Transverse colon (tissue), 4 donors: ENCODE measurements around the gene BCAS1. TPM values are rescaled to one million over a fixed set of nuclear protein-coding genes. Genes with fewer than 3 reads are reported as not detected.

Experiments used
- DNase-seq: peaks from one replicate; pipeline ENCODE4 v3.0.0-alpha.2; 2019
- H3K27ac ChIP-seq, 4 donors: fragments of 200-600 bp; sonication (generic); 2 replicates each; pipeline ENCODE4 v1.5.1; 2016 to 2018; ENCODE audit warnings: inconsistent platforms in 4 of 4
- H3K27me3 ChIP-seq: fragments of 200-600 bp; sonication (generic); 2 replicates; pipeline ENCODE4 v1.5.1; 2017; ENCODE audit warnings: inconsistent platforms
- H3K36me3 ChIP-seq, 4 donors: fragments of 200-600 bp; sonication (generic); 2 replicates each; pipeline ENCODE4 v1.5.1; 2017 to 2019; ENCODE audit warnings: inconsistent platforms in 4 of 4
- H3K4me1 ChIP-seq, 4 donors: fragments of 200-600 bp; sonication (generic); 2 replicates each; pipeline ENCODE4 v1.5.1; 2017 to 2020; ENCODE audit warnings: inconsistent platforms in 4 of 4
- H3K4me3 ChIP-seq, 4 donors: fragments of 200-600 bp; sonication (generic); 1 replicate in 1 of 4; 2 replicates in 3 of 4; pipeline versions ENCODE4 v1.5.1 to v1.6.1; 2017 to 2019; ENCODE audit warnings: inconsistent platforms in 4 of 4
- H3K9me3 ChIP-seq, 2 donors: fragments of 200-600 bp; sonication (generic); 2 replicates each; pipeline ENCODE4 v1.5.1; 2017 to 2019; ENCODE audit warnings: inconsistent platforms in 2 of 2
- CTCF ChIP-seq, 5 experiments: fragments of 200-600 bp in 3 of 5; fragments of 450-650 bp in 2 of 5; sonication (generic) in 3 of 5; IDR thresholded peaks; 1 replicate in 2 of 5; 2 replicates in 3 of 5; pipeline ENCODE4 v1.5.1; 2016 to 2017; ENCODE audit warnings: antibody characterized with exemption in 5 of 5, inconsistent platforms in 3 of 5, mild to moderate bottlenecking in 2 of 5, moderate library complexity in 1 of 5
- EP300 ChIP-seq: sonication (generic); formaldehyde crosslinking; IDR thresholded peaks from one replicate; pipeline ENCODE4 v1.6.1; 2017; ENCODE audit warnings: antibody characterized with exemption, low read depth
- POLR2A ChIP-seq: fragments of 450-650 bp; IDR thresholded peaks from one replicate; pipeline ENCODE4 v1.6.1; 2016; ENCODE audit warnings: antibody characterized with exemption, mild to moderate bottlenecking, moderate library complexity
- POLR2AphosphoS5 ChIP-seq, 3 donors: sonication (generic); formaldehyde crosslinking; IDR thresholded peaks; one replicate each; pipeline ENCODE4 v1.6.1; 2016; ENCODE audit warnings: antibody characterized with exemption in 3 of 3
- WGBS, 2 donors: methylation state at CpG; one replicate each; pipeline ENCODE4 v1.1.5; 2018; ENCODE audit warnings: low coverage in 1 of 2; 5-methylcytosine and 5-hydroxymethylcytosine counted together
- in situ Hi-C, 4 donors: fragments of 200-750 bp; cut with MboI; loops; one replicate each; pipeline versions ENCODE4 v1.15.0 to v1.15.1; 2017; ENCODE audit warnings: low sequenced_read_pairs in 3 of 4, low pct_ligation_motif_present in 1 of 4, low pct_unique_long_range_greater_than_20kb in 1 of 4
- intact Hi-C: fragments of 100-400 bp; cut with DNase I; formaldehyde crosslinking; loops from one replicate; pipeline ENCODE4 v1.15.1; 2023; ENCODE audit warnings: low total_unique reads
- total RNA-seq, 4 donors: library from RNA; depleted of rRNA; stranded (reverse); fragments of >200 nt; gene quantifications; one replicate each; pipeline ENCODE4 v1.1.0, GENCODE V29; 2016

BCAS1 gene
- total RNA-seq, result 100 to 1,000 TPM in 2 of 4 donors, 10 to 100 TPM in 2; 68.9 to 127 (median 89.0) TPM

- in situ Hi-C loops (loop anchor here in 2 of 4 donors (25.0 kb wide), 1 partner anchor 508 kb away; no protein-coding TSS in a partner anchor), intact Hi-C loops (no loop called here)
- H3K4me1 ChIP-seq, result peaks cover 0 to 51% (median 25%) of the 10 kb centered on the region in 4 donors
- peak; percentile 93 for TF ChIP-seq POLR2A
- no peak for TF ChIP-seq CTCF (IDR thresholded peaks at IDR 0.05)
- peak; percentile 18 to 91 (median 85) for TF ChIP-seq POLR2AphosphoS5 (IDR thresholded peaks at IDR 0.05)
- peak; percentile 83 for DNase-seq
- 40% methylated on average over 11 of the region's 11 CpGs; no CpG with 5 or more reads in 1 of the 2 donors for WGBS, 2 donors
- peak within 1 kb of the TSS in 3 of 4 donors; percentile 16 to 51 (median 24) for H3K4me3 ChIP-seq
- H3K27ac ChIP-seq, result peak within 1 kb of the TSS; percentile 74 to 87 (median 82)
- no peaks in the 10 kb centered on the region for H3K27me3 ChIP-seq
- no peaks in the 10 kb centered on the region for H3K36me3 ChIP-seq
- no peaks in the 10 kb centered on the region for H3K9me3 ChIP-seq
Observed at GRCh38 chr20:54070187-54070987, at the start of gene BCAS1. BCAS1 (minus strand) TSS chr20:54070594; CDS start chr20:54058718, 11,876 bp downstream.

- no peak overlapping the region for H3K4me3 ChIP-seq
- no peak for DNase-seq
- H3K27ac ChIP-seq, result no peak overlapping the region
- no peaks in the 10 kb centered on the region for H3K9me3 ChIP-seq
- in situ Hi-C loops, result loop anchor here in 2 of 4 donors (25.0 kb wide), 1 partner anchor 518 kb away; no protein-coding TSS in a partner anchor
- TF ChIP-seq EP300 (no peak), POLR2A (no peak), CTCF (IDR thresholded peaks at IDR 0.05) (no peak), POLR2AphosphoS5 (IDR thresholded peaks at IDR 0.05) (no peak)
- H3K36me3 ChIP-seq, result no peaks in the 10 kb centered on the region
- intact Hi-C loops, result no loop called here
- 58% methylated on average over 2 of the region's 2 CpGs; no CpG with 5 or more reads in 1 of the 2 donors for WGBS, 2 donors
- peaks cover 0 to 22% (median 12%) of the 10 kb centered on the region in 4 donors for H3K4me1 ChIP-seq
- no peaks in the 10 kb centered on the region for H3K27me3 ChIP-seq
Observed at GRCh38 chr20:54119744-54120143, 49.4 kb upstream of the BCAS1 start.

- no peak overlapping the region for H3K27ac ChIP-seq
- no peak for DNase-seq
- no peaks in the 10 kb centered on the region for H3K36me3 ChIP-seq
- WGBS, 2 donors, result 78 to 83% methylated on average over 5 to 9 of the region's 9 CpGs
- H3K27me3 ChIP-seq, result no peaks in the 10 kb centered on the region
- H3K9me3 ChIP-seq, result no peaks in the 10 kb centered on the region
- intact Hi-C loops, result no loop called here
- H3K4me1 ChIP-seq, result peaks cover 0 to 27% (median 18%) of the 10 kb centered on the region in 4 donors
- in situ Hi-C loops, result loop anchor here in 2 of 4 donors (25.0 kb wide), 1 partner anchor 519 kb away; no protein-coding TSS in a partner anchor
- H3K4me3 ChIP-seq, result no peak overlapping the region
- no peak for TF ChIP-seq POLR2AphosphoS5 (IDR thresholded peaks at IDR 0.05)
- TF ChIP-seq CTCF (IDR thresholded peaks at IDR 0.05), result no peak
- TF ChIP-seq EP300, result no peak
- TF ChIP-seq POLR2A, result no peak
Observed at GRCh38 chr20:54118220-54119001, 48.0 kb upstream of the BCAS1 start.
